Breast epithelium (tissue), 3 donors: Measurements from ENCODE around the gene SIKE1.

ENCODE experiments used
- POLR2A ChIP-seq: fragments of 450-650 bp; IDR thresholded peaks from one replicate; pipeline ENCODE4 v1.6.1; 2016; ENCODE audit warnings: antibody characterized with exemption, mild to moderate bottlenecking, moderate library complexity
- TF ChIP-seq, protein P1 (sequence below), 3 donors: fragments of 450-650 bp; IDR thresholded peaks; one replicate each; pipeline ENCODE4 v1.5.1; 2016 to 2017; ENCODE audit warnings: antibody characterized with exemption in 3 of 3, mild to moderate bottlenecking in 3 of 3, moderate library complexity in 3 of 3

DNA sequence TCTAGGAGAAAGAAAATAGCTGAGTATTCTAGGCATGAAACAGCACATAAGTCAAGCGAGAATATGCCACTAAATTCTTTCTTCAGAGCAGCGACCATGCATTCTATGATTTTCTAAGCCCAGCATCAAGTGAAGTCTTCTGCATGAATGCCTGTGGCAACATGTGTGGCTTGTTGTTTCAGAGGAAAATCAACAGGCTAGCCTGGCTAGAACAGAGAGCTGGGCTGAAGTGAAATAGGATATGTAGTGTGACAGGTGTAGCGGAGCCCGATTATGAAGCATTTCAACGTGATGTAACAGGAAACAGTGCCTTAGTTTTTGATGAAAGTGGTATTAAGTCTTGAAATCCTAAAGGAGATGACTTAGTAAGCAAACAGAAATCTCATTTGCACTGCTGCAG lies 29.7 kb downstream of the SIKE1 start:
- TF ChIP-seq, protein P1, sequence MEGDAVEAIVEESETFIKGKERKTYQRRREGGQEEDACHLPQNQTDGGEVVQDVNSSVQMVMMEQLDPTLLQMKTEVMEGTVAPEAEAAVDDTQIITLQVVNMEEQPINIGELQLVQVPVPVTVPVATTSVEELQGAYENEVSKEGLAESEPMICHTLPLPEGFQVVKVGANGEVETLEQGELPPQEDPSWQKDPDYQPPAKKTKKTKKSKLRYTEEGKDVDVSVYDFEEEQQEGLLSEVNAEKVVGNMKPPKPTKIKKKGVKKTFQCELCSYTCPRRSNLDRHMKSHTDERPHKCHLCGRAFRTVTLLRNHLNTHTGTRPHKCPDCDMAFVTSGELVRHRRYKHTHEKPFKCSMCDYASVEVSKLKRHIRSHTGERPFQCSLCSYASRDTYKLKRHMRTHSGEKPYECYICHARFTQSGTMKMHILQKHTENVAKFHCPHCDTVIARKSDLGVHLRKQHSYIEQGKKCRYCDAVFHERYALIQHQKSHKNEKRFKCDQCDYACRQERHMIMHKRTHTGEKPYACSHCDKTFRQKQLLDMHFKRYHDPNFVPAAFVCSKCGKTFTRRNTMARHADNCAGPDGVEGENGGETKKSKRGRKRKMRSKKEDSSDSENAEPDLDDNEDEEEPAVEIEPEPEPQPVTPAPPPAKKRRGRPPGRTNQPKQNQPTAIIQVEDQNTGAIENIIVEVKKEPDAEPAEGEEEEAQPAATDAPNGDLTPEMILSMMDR (IDR thresholded peaks at IDR 0.05): no peak
- no peak for TF ChIP-seq POLR2A
